Measurements from ENCODE around the gene ZIC1. TPM values are rescaled to one million over a fixed set of nuclear protein-coding genes. Genes with fewer than 3 reads are reported as not detected.

ZIC1 gene
- total and polyA plus RNA-seq, 7 experiments from 2014 or later: not detected

DNA sequence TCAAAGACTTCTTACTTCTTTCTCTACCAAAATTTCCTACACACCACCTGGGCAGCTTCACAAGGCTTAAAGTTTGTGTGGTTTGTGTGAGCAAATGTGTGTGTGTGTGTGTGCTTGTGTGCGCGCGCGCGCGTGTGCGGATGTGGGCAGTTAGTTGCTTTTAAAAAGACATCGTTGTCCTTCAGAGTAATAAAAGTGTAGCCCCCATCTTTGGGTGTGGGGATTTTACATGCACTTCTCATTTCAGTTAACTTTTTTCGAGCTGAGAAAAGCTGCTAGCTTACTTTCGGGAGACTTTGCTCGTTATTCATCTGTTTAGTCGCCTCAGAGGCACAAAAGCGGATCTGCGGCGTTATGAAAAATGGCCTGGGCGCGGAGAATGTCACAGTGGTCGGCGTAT is 38.8 kb upstream of the ZIC1 start:
- ChIA-PET CTCF (no interaction called here), POLR2A (no interaction called here)
- ATAC-seq (no peak), DNase-seq (no peak)
- peaks cover 5 to 7% of the 10 kb centered on the region in 2 donors for H3K27me3 ChIP-seq (ENCODE audit: control insufficient read depth in 2 of 2, insufficient read depth in 2 of 2, low read length in 2 of 2)
- H3K27ac ChIP-seq (ENCODE audit: low read depth, low read length): no peak overlapping the region
- peaks cover 0 to 7% (median 0%) of the 10 kb centered on the region in 5 donors for H3K36me3 Mint-ChIP-seq
- peaks cover 0 to 47% (median 11%) of the 10 kb centered on the region in 11 donors for H3K9me3 Mint-ChIP-seq
- H3K9me3 ChIP-seq (ENCODE audit: control insufficient read depth in 2 of 3, low read length in 3 of 3): no peaks in the 10 kb centered on the region
- no peaks in the 10 kb centered on the region for H3K4me1 ChIP-seq (ENCODE audit: control insufficient read depth in 2 of 2, insufficient read depth in 2 of 2, low read length in 2 of 2)
- H3K27me3 Mint-ChIP-seq: peaks cover 62 to 87% (median 71%) of the 10 kb centered on the region in 5 donors
- no peak overlapping the region for H3K4me3 Mint-ChIP-seq
- H3K27ac Mint-ChIP-seq: no peak overlapping the region
- H3K4me3 ChIP-seq (ENCODE audit: low read length): no peak overlapping the region
- peaks cover 0 to 2% (median 0%) of the 10 kb centered on the region in 7 donors for H3K4me1 Mint-ChIP-seq
- H3K36me3 ChIP-seq (ENCODE audit: control insufficient read depth in 2 of 3, insufficient read depth in 3 of 3, low read length in 3 of 3): no peaks in the 10 kb centered on the region
- intact Hi-C loops (cut with micrococcal nuclease): no loop called here

DNA sequence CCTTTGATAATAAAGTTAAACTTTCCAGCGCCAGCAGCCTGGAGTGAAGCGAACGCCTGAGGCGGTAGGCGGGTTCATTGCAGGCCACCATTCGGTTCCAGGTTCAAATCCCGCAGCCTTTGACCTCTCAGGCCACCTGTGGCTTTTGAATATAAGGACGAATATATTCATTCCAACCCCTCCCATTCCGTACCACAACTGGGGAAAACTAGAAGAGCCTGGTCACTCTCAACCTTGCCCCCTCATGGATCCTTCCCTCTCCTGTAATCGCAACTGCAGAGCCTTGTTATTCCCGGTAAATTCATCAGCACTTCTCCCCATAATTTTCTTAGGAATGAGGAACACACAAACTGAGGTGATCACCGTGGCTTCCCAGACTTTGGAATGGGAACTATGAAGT is 38.0 kb upstream of the ZIC1 start:
- Mint-ChIP-seq H3K27ac (no peak overlapping the region), H3K27me3 (peaks cover 62 to 89% (median 71%) of the 10 kb centered on the region in 5 donors), H3K36me3 (peaks cover 0 to 7% (median 0%) of the 10 kb centered on the region in 5 donors), H3K9me3 (peaks cover 0 to 47% (median 11%) of the 10 kb centered on the region in 11 donors), H3K4me1 (peaks cover 0 to 2% (median 0%) of the 10 kb centered on the region in 7 donors), H3K4me3 (no peak overlapping the region)
- ATAC-seq (no peak), DNase-seq (no peak)
- H3K27ac ChIP-seq (ENCODE audit: low read depth, low read length): no peak overlapping the region
- no peaks in the 10 kb centered on the region for H3K4me1 ChIP-seq (ENCODE audit: control insufficient read depth in 2 of 2, insufficient read depth in 2 of 2, low read length in 2 of 2)
- no peak overlapping the region for H3K4me3 ChIP-seq (ENCODE audit: low read length)
- intact Hi-C loops (cut with micrococcal nuclease): no loop called here
- CTCF ChIA-PET: no interaction called here
- POLR2A ChIA-PET: no interaction called here
- no peaks in the 10 kb centered on the region for H3K9me3 ChIP-seq (ENCODE audit: control insufficient read depth in 2 of 3, low read length in 3 of 3)
- no peaks in the 10 kb centered on the region for H3K36me3 ChIP-seq (ENCODE audit: control insufficient read depth in 2 of 3, insufficient read depth in 3 of 3, low read length in 3 of 3)
- peaks cover 5 to 7% of the 10 kb centered on the region in 2 donors for H3K27me3 ChIP-seq (ENCODE audit: control insufficient read depth in 2 of 2, insufficient read depth in 2 of 2, low read length in 2 of 2)

DNA sequence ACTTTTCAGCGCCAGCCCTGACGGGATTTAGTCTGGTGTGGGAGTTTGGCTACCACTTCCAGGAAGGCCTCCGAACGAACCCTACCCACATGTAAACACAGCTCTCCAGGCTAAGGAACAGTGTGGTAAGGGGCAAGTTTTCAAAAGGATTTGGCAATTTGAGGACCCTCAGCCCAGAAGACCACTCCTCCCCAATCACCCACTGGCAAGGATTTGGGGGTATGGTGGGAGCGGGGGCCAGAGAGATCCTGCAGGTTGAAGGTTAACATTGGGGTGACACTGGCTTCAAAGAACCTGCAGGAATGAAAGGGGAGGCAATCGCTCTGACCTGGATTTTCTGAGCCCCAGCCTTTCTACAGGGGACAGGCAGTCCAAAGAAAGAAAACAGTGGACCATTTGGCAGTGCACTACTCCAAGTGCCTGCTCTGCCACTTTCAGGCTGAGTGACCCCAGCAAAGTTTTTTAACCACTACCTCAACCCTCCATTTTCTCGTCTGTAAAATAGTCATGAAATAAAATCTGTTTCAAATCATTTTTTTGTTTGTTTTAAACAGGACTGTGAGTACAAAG is 37.3 kb upstream of the ZIC1 start:
- POLR2A ChIA-PET: no interaction called here

DNA sequence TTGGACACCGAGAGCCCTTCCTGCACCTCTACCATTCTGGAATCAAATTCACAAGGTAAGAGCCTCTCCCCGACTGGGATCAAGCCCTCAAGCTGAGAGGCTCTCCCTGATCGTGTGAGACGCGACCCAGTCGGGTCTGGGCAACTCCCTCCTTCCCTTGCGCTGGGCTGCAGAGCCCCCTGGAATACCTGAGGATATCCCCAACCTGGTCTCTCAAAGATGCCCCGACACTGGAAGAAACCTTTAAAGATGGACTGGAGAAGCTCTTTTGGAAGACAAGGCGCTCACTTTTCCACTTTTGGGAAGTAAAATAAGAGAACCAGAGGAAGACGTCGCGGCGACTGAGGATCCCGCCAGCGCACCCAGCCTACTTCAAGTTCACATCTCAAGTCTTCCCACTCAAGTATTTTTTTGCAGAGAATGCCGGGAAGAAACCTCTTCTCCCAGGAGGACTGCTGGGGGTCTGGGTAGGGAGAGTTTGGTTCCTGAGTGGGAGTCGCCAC is 36.6 kb upstream of the ZIC1 start:
- peaks cover 5 to 7% of the 10 kb centered on the region in 2 donors for H3K27me3 ChIP-seq (ENCODE audit: control insufficient read depth in 2 of 2, insufficient read depth in 2 of 2, low read length in 2 of 2)
- H3K4me3 ChIP-seq (ENCODE audit: low read length): no peak overlapping the region
- ChIA-PET CTCF (no interaction called here), POLR2A (no interaction called here)
- H3K4me3 Mint-ChIP-seq: no peak overlapping the region
- intact Hi-C loops (cut with micrococcal nuclease): no loop called here
- no peak overlapping the region for H3K27ac ChIP-seq (ENCODE audit: low read depth, low read length)
- no peak overlapping the region for H3K27ac Mint-ChIP-seq
- no peaks in the 10 kb centered on the region for H3K9me3 ChIP-seq (ENCODE audit: control insufficient read depth in 2 of 3, low read length in 3 of 3)
- DNase-seq: no peak
- H3K36me3 Mint-ChIP-seq: peaks cover 0 to 10% (median 0%) of the 10 kb centered on the region in 5 donors
- H3K9me3 Mint-ChIP-seq: peaks cover 0 to 48% (median 11%) of the 10 kb centered on the region in 11 donors
- H3K4me1 ChIP-seq (ENCODE audit: control insufficient read depth in 2 of 2, insufficient read depth in 2 of 2, low read length in 2 of 2): no peaks in the 10 kb centered on the region
- no peaks in the 10 kb centered on the region for H3K36me3 ChIP-seq (ENCODE audit: control insufficient read depth in 2 of 3, insufficient read depth in 3 of 3, low read length in 3 of 3)
- ATAC-seq: no peak
- peaks cover 71 to 94% (median 78%) of the 10 kb centered on the region in 5 donors for H3K27me3 Mint-ChIP-seq
- H3K4me1 Mint-ChIP-seq: peaks cover 0 to 2% (median 0%) of the 10 kb centered on the region in 7 donors

More for the DNA sequence above, 37.3 kb upstream of the ZIC1 start:
- Histone ChIP-seq H3K9me3 (ENCODE audit: control insufficient read depth in 2 of 3, low read length in 3 of 3) (no peaks in the 10 kb centered on the region), H3K36me3 (ENCODE audit: control insufficient read depth in 2 of 3, insufficient read depth in 3 of 3, low read length in 3 of 3) (no peaks in the 10 kb centered on the region), H3K27me3 (ENCODE audit: control insufficient read depth in 2 of 2, insufficient read depth in 2 of 2, low read length in 2 of 2) (peaks cover 5 to 7% of the 10 kb centered on the region in 2 donors), H3K4me1 (ENCODE audit: control insufficient read depth in 2 of 2, insufficient read depth in 2 of 2, low read length in 2 of 2) (no peaks in the 10 kb centered on the region), H3K27ac (ENCODE audit: low read depth, low read length) (no peak overlapping the region), H3K4me3 (ENCODE audit: low read length) (no peak overlapping the region)
- intact Hi-C loops (cut with micrococcal nuclease): no loop called here
- ATAC-seq (no peak), DNase-seq (no peak)
- Mint-ChIP-seq H3K27ac (no peak overlapping the region), H3K4me1 (peaks cover 0 to 2% (median 0%) of the 10 kb centered on the region in 7 donors), H3K27me3 (peaks cover 66 to 90% (median 71%) of the 10 kb centered on the region in 5 donors), H3K4me3 (no peak overlapping the region), H3K9me3 (peaks cover 0 to 47% (median 11%) of the 10 kb centered on the region in 11 donors), H3K36me3 (peaks cover 0 to 7% (median 0%) of the 10 kb centered on the region in 5 donors)
- CTCF ChIA-PET: no interaction called here

DNA sequence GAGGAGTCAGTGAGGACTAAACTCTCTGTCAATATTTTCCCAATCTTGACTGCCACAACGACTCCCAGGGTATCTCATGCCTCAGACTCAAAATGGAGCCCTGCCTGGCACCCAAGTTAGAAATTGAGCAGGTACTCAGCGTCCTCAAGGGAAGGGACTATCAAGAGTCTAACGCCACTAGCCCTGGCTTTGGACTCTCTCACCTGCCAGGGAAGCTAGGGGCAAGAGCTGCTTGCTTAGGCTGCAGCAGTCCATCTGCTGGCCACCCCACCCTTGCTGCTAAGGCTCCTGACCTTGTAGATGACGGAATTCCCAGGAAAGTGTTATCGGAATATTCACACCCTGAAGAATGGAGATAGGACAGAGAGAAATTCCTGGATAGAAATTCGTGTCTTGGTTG is 35.9 kb upstream of the ZIC1 start:
- intact Hi-C loops (cut with micrococcal nuclease): no loop called here
- H3K4me1 ChIP-seq (ENCODE audit: control insufficient read depth in 2 of 2, insufficient read depth in 2 of 2, low read length in 2 of 2): no peaks in the 10 kb centered on the region
- no peak overlapping the region for H3K27ac ChIP-seq (ENCODE audit: low read depth, low read length)
- H3K9me3 ChIP-seq (ENCODE audit: control insufficient read depth in 2 of 3, low read length in 3 of 3): no peaks in the 10 kb centered on the region
- H3K36me3 ChIP-seq (ENCODE audit: control insufficient read depth in 2 of 3, insufficient read depth in 3 of 3, low read length in 3 of 3): no peaks in the 10 kb centered on the region
- ATAC-seq (no peak), DNase-seq (no peak)
- peaks cover 5 to 6% of the 10 kb centered on the region in 2 donors for H3K27me3 ChIP-seq (ENCODE audit: control insufficient read depth in 2 of 2, insufficient read depth in 2 of 2, low read length in 2 of 2)
- H3K4me3 Mint-ChIP-seq: no peak overlapping the region
- H3K27ac Mint-ChIP-seq: no peak overlapping the region
- H3K4me3 ChIP-seq (ENCODE audit: low read length): no peak overlapping the region
- H3K9me3 Mint-ChIP-seq: peaks cover 0 to 49% (median 12%) of the 10 kb centered on the region in 11 donors
- H3K4me1 Mint-ChIP-seq: peaks cover 0 to 2% (median 0%) of the 10 kb centered on the region in 7 donors
- H3K27me3 Mint-ChIP-seq: peaks cover 71 to 94% (median 79%) of the 10 kb centered on the region in 5 donors
- peaks cover 0 to 13% (median 0%) of the 10 kb centered on the region in 5 donors for H3K36me3 Mint-ChIP-seq
- CTCF ChIA-PET: no interaction called here
- POLR2A ChIA-PET: no interaction called here

DNA sequence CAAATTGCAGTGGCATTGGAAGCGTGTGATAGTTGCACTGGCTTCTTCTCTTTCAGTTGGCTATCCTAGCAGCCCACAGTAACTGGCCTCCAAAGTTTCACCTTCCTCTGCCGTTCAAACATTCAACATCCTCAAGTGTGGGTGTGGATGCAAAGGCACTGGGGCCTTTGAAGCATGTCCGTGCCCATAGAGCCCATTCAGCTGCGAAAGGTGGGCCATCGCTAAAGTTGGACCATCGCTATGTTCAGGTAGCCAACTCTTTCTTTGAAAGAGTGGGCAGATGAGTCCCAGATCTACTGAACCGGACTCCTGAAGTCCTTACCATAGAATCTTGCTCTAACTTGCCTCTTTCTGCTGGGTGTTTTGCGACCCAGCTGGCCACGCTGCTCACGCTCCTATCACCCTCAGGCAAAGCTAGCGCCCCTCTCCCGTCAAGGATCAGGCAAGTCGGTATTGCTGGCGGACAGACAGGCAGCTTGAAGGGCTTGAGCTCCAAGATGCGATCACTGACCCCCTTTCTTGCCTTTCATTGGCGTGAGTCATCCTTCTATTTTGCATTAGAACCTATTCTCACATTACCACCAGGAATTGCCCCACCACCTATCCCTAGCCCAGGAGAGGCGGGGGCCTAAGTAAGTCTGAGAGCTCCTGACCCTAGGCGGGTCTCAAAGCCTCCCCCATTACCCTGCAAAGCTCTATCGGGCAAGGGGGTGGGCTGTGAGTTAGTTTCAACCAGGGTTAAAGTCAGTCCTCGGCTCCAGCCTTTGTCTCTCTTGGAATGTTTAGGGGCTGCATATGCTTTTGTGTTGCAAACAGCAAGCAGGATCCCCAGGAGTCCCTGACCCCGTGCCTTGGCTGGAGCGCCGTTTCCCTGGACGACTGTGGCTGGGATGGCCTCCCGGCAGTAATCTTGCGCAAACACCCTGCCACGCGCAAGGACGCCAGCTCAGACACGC is 31.5 kb upstream of the ZIC1 start:
- H3K9me3 ChIP-seq (ENCODE audit: control insufficient read depth in 2 of 3, low read length in 3 of 3): no peaks in the 10 kb centered on the region
- H3K4me3 ChIP-seq (ENCODE audit: low read length): no peak overlapping the region
- H3K27ac ChIP-seq (ENCODE audit: low read depth, low read length): no peak overlapping the region
- ChIA-PET CTCF (no interaction called here), POLR2A (no interaction called here)
- Mint-ChIP-seq H3K27me3 (peaks cover 69 to 86% (median 77%) of the 10 kb centered on the region in 5 donors), H3K4me3 (no peak overlapping the region), H3K36me3 (peaks cover 0 to 6% (median 0%) of the 10 kb centered on the region in 5 donors), H3K27ac (no peak overlapping the region), H3K4me1 (no peaks in the 10 kb centered on the region), H3K9me3 (peaks cover 0 to 56% (median 22%) of the 10 kb centered on the region in 11 donors)
- intact Hi-C loops (cut with micrococcal nuclease): loop anchor here in 1 of 2 donors (5.0 kb wide), 1 partner anchor 40 kb away; no protein-coding TSS in a partner anchor
- ATAC-seq: no peak
- H3K36me3 ChIP-seq (ENCODE audit: control insufficient read depth in 2 of 3, insufficient read depth in 3 of 3, low read length in 3 of 3): no peaks in the 10 kb centered on the region
- no peaks in the 10 kb centered on the region for H3K4me1 ChIP-seq (ENCODE audit: control insufficient read depth in 2 of 2, insufficient read depth in 2 of 2, low read length in 2 of 2)
- peaks cover 5 to 10% of the 10 kb centered on the region in 2 donors for H3K27me3 ChIP-seq (ENCODE audit: control insufficient read depth in 2 of 2, insufficient read depth in 2 of 2, low read length in 2 of 2)
- DNase-seq: no peak
